T-helper 17 cell (primary cell): Measurements from ENCODE around the gene GPR31. TPM values are rescaled to one million over a fixed set of nuclear protein-coding genes. Genes with fewer than 3 reads are reported as not detected.

Experiments
- ATAC-seq: fragments of 150-1000 bp; cut with Tn5 transposase; 2 replicates; pipeline ENCODE4 v1.10.0; 2021; ENCODE audit warnings: mild to moderate bottlenecking, moderate library complexity
- DNase-seq, 3 donors: peaks; one replicate each; pipeline versions ENCODE4 v3.0.0 to v3.0.0-alpha.2; 2020 to 2021
- H3K9me3 ChIP-seq: one replicate; pipeline ENCODE4 v1.7.0; 2013; ENCODE audit warnings: low read length, mild to moderate bottlenecking; ENCODE audit not compliant: control insufficient read depth, poor library complexity, severe bottlenecking
- H3K27ac Mint-ChIP-seq: one replicate; pipeline ENCODE4 v1.8.0; 2022; ENCODE audit warnings: mild to moderate bottlenecking, moderate library complexity, mixed read lengths
- H3K27me3 Mint-ChIP-seq: one replicate; pipeline ENCODE4 v1.8.0; 2022; ENCODE audit warnings: mixed read lengths
- H3K36me3 Mint-ChIP-seq: one replicate; pipeline ENCODE4 v1.8.0; 2022; ENCODE audit warnings: low read depth, mixed read lengths
- H3K4me1 Mint-ChIP-seq: one replicate; pipeline ENCODE4 v1.8.0; 2022; ENCODE audit warnings: mild to moderate bottlenecking, mixed read lengths
- H3K4me3 Mint-ChIP-seq: one replicate; pipeline ENCODE4 v1.8.0; 2022; ENCODE audit warnings: mild to moderate bottlenecking, moderate library complexity, mixed read lengths
- total RNA-seq, 4 donors: library from RNA in 2 of 4; stranded (reverse) in 2 of 4; gene quantifications; one replicate each; pipeline ENCODE4 v1.2.3 and lab custom pipeline; 2022 to 2026

The GPR31 gene
- total RNA-seq, 2 donors from 2014 or later, result not detected

GRCh38 chr6:167142433-167142761, 15.4 kb downstream of the GPR31 start:
- H3K9me3 ChIP-seq, result no peaks in the 10 kb centered on the region
- H3K4me1 Mint-ChIP-seq, result peaks cover 44% of the 10 kb centered on the region
- DNase-seq (no peak), ATAC-seq (no peak)
- peak overlapping the region; percentile 89 for H3K27ac Mint-ChIP-seq
- peak overlapping the region; percentile 59 for H3K4me3 Mint-ChIP-seq
- no peaks in the 10 kb centered on the region for H3K27me3 Mint-ChIP-seq
- no peaks in the 10 kb centered on the region for H3K36me3 Mint-ChIP-seq

- H3K9me3 ChIP-seq, result no peaks in the 10 kb centered on the region
- DNase-seq (peak; percentile 43 to 61 (median 59)), ATAC-seq (peak; percentile 80)
- H3K4me3 Mint-ChIP-seq, result peak overlapping the region; percentile 59
- peaks cover 3% of the 10 kb centered on the region for H3K36me3 Mint-ChIP-seq
- no peaks in the 10 kb centered on the region for H3K27me3 Mint-ChIP-seq
- H3K27ac Mint-ChIP-seq, result peak overlapping the region; percentile 89
- H3K4me1 Mint-ChIP-seq, result peaks cover 49% of the 10 kb centered on the region
These were observed 15.9 kb downstream of the GPR31 start for GRCh38 chr6:167141667-167142432.

- Mint-ChIP-seq H3K4me3 (peak overlapping the region; percentile 36), H3K4me1 (peaks cover 52% of the 10 kb centered on the region), H3K27ac (peak overlapping the region; percentile 89), H3K27me3 (no peaks in the 10 kb centered on the region), H3K36me3 (peaks cover 5% of the 10 kb centered on the region)
- ATAC-seq, result peak; percentile 29
- DNase-seq, result no peak
- no peaks in the 10 kb centered on the region for H3K9me3 ChIP-seq
These were observed 16.9 kb downstream of the GPR31 start for GRCh38 chr6:167140589-167141474.

GRCh38 chr6:167139761-167140160, 18.0 kb downstream of the GPR31 start:
- peak overlapping the region; percentile 89 for H3K27ac Mint-ChIP-seq
- peaks cover 6% of the 10 kb centered on the region for H3K36me3 Mint-ChIP-seq
- no peaks in the 10 kb centered on the region for H3K9me3 ChIP-seq
- ATAC-seq (no peak), DNase-seq (no peak)
- H3K4me3 Mint-ChIP-seq, result no peak overlapping the region
- peaks cover 56% of the 10 kb centered on the region for H3K4me1 Mint-ChIP-seq
- no peaks in the 10 kb centered on the region for H3K27me3 Mint-ChIP-seq

GRCh38 chr6:167137881-167138280, 19.9 kb downstream of the GPR31 start:
- Mint-ChIP-seq H3K36me3 (peaks cover 6% of the 10 kb centered on the region), H3K27ac (peak overlapping the region; percentile 89), H3K4me3 (peak overlapping the region; percentile 7), H3K27me3 (no peaks in the 10 kb centered on the region), H3K4me1 (peaks cover 59% of the 10 kb centered on the region)
- ATAC-seq (no peak), DNase-seq (no peak)
- H3K9me3 ChIP-seq, result no peaks in the 10 kb centered on the region

GRCh38 chr6:167137081-167137480, 20.7 kb downstream of the GPR31 start:
- Mint-ChIP-seq H3K27me3 (no peaks in the 10 kb centered on the region), H3K36me3 (peaks cover 9% of the 10 kb centered on the region), H3K4me1 (peaks cover 63% of the 10 kb centered on the region), H3K4me3 (peak overlapping the region; percentile 5), H3K27ac (peak overlapping the region; percentile 89)
- DNase-seq (no peak), ATAC-seq (no peak)
- H3K9me3 ChIP-seq, result no peaks in the 10 kb centered on the region

DNA sequence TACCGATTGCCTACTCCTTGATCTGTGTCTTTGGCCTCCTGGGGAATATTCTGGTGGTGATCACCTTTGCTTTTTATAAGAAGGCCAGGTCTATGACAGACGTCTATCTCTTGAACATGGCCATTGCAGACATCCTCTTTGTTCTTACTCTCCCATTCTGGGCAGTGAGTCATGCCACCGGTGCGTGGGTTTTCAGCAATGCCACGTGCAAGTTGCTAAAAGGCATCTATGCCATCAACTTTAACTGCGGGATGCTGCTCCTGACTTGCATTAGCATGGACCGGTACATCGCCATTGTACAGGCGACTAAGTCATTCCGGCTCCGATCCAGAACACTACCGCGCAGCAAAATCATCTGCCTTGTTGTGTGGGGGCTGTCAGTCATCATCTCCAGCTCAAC, 21.4 kb downstream of the GPR31 start:
- Mint-ChIP-seq H3K27me3 (no peaks in the 10 kb centered on the region), H3K36me3 (peaks cover 9% of the 10 kb centered on the region), H3K27ac (peak overlapping the region; percentile 89), H3K4me3 (no peak overlapping the region), H3K4me1 (peaks cover 65% of the 10 kb centered on the region)
- H3K9me3 ChIP-seq, result no peaks in the 10 kb centered on the region
- ATAC-seq (no peak), DNase-seq (no peak)

- DNase-seq (no peak), ATAC-seq (no peak)
- peak overlapping the region; percentile 89 for H3K27ac Mint-ChIP-seq
- no peak overlapping the region for H3K4me3 Mint-ChIP-seq
- no peaks in the 10 kb centered on the region for H3K27me3 Mint-ChIP-seq
- H3K4me1 Mint-ChIP-seq, result peaks cover 67% of the 10 kb centered on the region
- H3K9me3 ChIP-seq, result no peaks in the 10 kb centered on the region
- H3K36me3 Mint-ChIP-seq, result peaks cover 11% of the 10 kb centered on the region
These were observed 23.1 kb downstream of the GPR31 start for GRCh38 chr6:167134448-167135328.

DNA sequence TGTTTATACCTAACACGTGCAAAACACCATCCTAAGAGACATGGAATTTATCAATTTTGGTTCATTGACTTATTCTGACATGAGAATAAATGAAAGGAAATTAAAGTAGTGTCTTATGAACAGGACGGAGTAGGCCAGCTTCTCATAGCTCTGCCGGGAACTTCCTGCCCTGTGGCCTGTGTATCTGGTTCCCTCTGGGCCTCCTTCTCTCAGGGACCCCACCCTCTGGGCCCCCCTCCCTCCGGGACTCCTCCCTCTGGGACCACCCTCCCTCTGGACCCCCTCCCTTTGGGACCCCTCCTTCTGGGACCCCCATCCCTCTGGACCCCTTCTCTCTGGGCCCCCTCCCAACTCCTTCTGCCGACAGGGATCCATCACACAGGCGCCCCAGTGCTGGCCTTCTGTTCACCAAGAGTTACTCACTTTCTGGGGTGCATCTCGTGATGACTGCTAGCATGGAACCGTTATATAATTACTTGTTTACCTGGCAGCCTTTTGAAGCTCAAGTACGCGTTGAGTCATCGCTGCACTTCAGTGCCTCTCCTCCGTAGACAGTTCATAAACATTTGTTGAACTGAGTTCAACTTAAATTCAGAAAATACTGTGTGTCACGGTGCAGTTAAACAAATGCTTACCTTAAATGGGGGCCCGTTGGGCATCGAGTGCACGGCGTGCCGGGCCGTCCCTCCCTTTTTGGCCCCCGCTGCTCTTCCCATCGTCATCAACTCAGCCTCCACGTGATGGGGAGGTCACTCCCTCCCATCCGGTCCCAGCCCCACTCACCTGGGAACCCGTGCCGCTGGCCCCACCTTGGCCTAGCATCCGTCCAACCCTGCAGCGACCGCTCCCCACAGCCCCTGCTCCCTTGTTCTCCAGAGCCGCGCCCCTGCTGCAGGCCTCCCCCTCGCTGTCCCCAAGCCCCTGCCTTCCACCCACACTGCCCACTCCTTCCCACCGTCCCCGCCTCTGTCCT, 26.8 kb downstream of the GPR31 start:
- peak overlapping the region; percentile 100 for H3K27ac Mint-ChIP-seq
- peak; percentile 67 for ATAC-seq
- peak overlapping the region; percentile 82 for H3K4me3 Mint-ChIP-seq
- DNase-seq, result peak in 1 of 3 donors; percentile 40
- no peaks in the 10 kb centered on the region for H3K27me3 Mint-ChIP-seq
- peaks cover 16% of the 10 kb centered on the region for H3K36me3 Mint-ChIP-seq
- H3K9me3 ChIP-seq, result no peaks in the 10 kb centered on the region
- H3K4me1 Mint-ChIP-seq, result peaks cover 64% of the 10 kb centered on the region

- peak overlapping the region; percentile 100 for H3K27ac Mint-ChIP-seq
- no peaks in the 10 kb centered on the region for H3K9me3 ChIP-seq
- DNase-seq, result no peak
- ATAC-seq, result peak; percentile 69
- H3K4me3 Mint-ChIP-seq, result peak overlapping the region; percentile 77
- H3K4me1 Mint-ChIP-seq, result peaks cover 61% of the 10 kb centered on the region
- peaks cover 15% of the 10 kb centered on the region for H3K36me3 Mint-ChIP-seq
- no peaks in the 10 kb centered on the region for H3K27me3 Mint-ChIP-seq
These were observed 27.6 kb downstream of the GPR31 start for GRCh38 chr6:167130008-167130677.

- peak overlapping the region; percentile 77 for H3K4me3 Mint-ChIP-seq
- H3K27me3 Mint-ChIP-seq, result no peaks in the 10 kb centered on the region
- H3K27ac Mint-ChIP-seq, result peak overlapping the region; percentile 100
- H3K9me3 ChIP-seq, result no peaks in the 10 kb centered on the region
- no peak for DNase-seq
- peaks cover 15% of the 10 kb centered on the region for H3K36me3 Mint-ChIP-seq
- H3K4me1 Mint-ChIP-seq, result peaks cover 60% of the 10 kb centered on the region
- ATAC-seq, result peak; percentile 17
These were observed 28.2 kb downstream of the GPR31 start for GRCh38 chr6:167129562-167129961.
